GM23338 (cell line): ENCODE results near the gene PPP4R1. TPM values are rescaled to one million over a fixed set of nuclear protein-coding genes. Genes with fewer than 3 reads are reported as not detected.

Experiments used
- ATAC-seq: fragments of 200-7000 bp; cut with Tn5 transposase; 3 replicates; pipeline ENCODE4 v1.9.1; 2020
- DNase-seq: peaks from one replicate; pipeline ENCODE4 v3.0.0-alpha.2; 2015; ENCODE audit warnings: low spot score
- H2AFZ ChIP-seq: fragments of 200-600 bp; sonication (generic); 2 replicates; pipeline ENCODE4 v1.8.0; 2016; ENCODE audit warnings: antibody characterized with exemption, mild to moderate bottlenecking, moderate library complexity
- H3F3A ChIP-seq: fragments of 200-600 bp; sonication (generic); replicated peaks from 2 replicates; pipeline ENCODE4 v1.8.0; 2017; ENCODE audit warnings: antibody characterized with exemption, mixed run types, low read depth
- H3K27ac ChIP-seq: fragments of 200-600 bp; sonication (generic); 2 replicates; pipeline ENCODE4 v1.6.1; 2016; ENCODE audit warnings: low read depth
- H3K27me3 ChIP-seq: fragments of 200-600 bp; sonication (generic); 2 replicates; pipeline ENCODE4 v1.8.0; 2016; ENCODE audit warnings: mild to moderate bottlenecking, mixed run types, moderate library complexity; ENCODE audit not compliant: insufficient read depth
- H3K36me3 ChIP-seq: fragments of 200-600 bp; sonication (generic); 2 replicates; pipeline ENCODE4 v1.8.0; 2016; ENCODE audit warnings: mild to moderate bottlenecking; ENCODE audit not compliant: insufficient read depth
- H3K4me1 ChIP-seq: fragments of 200-600 bp; sonication (generic); 2 replicates; pipeline ENCODE4 v1.8.0; 2016; ENCODE audit warnings: mild to moderate bottlenecking, moderate library complexity; ENCODE audit not compliant: insufficient read depth
- H3K4me2 ChIP-seq: fragments of 200-600 bp; sonication (generic); 2 replicates; pipeline ENCODE4 v1.7.1; 2017; ENCODE audit warnings: mixed run types
- H3K4me3 ChIP-seq: fragments of 200-600 bp; sonication (generic); 2 replicates; pipeline ENCODE4 v1.6.1; 2016; ENCODE audit warnings: mixed run types
- H3K79me2 ChIP-seq: fragments of 200-600 bp; sonication (generic); replicated peaks from 2 replicates; pipeline ENCODE4 v1.8.0; 2017; ENCODE audit warnings: mild to moderate bottlenecking; ENCODE audit not compliant: insufficient read depth
- H3K9me2 ChIP-seq: fragments of 200-600 bp; sonication (generic); 2 replicates; pipeline ENCODE4 v1.8.0; 2017; ENCODE audit not compliant: insufficient read depth
- H4K20me1 ChIP-seq: fragments of 200-600 bp; sonication (generic); replicated peaks from 2 replicates; pipeline ENCODE4 v1.8.0; 2017; ENCODE audit warnings: mild to moderate bottlenecking; ENCODE audit not compliant: insufficient read depth
- H3K27ac Mint-ChIP-seq: 2 replicates; pipeline ENCODE4 v1.8.0; 2020; ENCODE audit warnings: inconsistent platforms, mild to moderate bottlenecking, moderate library complexity, mixed read lengths
- H3K27me3 Mint-ChIP-seq: 3 replicates; pipeline ENCODE4 v1.8.0; 2022; ENCODE audit warnings: low read depth, mild to moderate bottlenecking, moderate library complexity, mixed read lengths, inconsistent platforms; ENCODE audit not compliant: insufficient read depth, poor library complexity
- H3K36me3 Mint-ChIP-seq: 3 replicates; pipeline ENCODE4 v1.8.0; 2021; ENCODE audit warnings: low read depth, mild to moderate bottlenecking, inconsistent platforms, moderate library complexity, mixed read lengths
- H3K4me1 Mint-ChIP-seq: 3 replicates; pipeline ENCODE4 v1.8.0; 2020; ENCODE audit warnings: mild to moderate bottlenecking, inconsistent platforms, mixed read lengths
- H3K4me3 Mint-ChIP-seq: 3 replicates; pipeline ENCODE4 v1.8.0; 2021; ENCODE audit warnings: moderate library complexity, mild to moderate bottlenecking, inconsistent platforms, mixed read lengths
- H3K9me3 Mint-ChIP-seq: 3 replicates; pipeline ENCODE4 v1.8.0; 2020; ENCODE audit warnings: moderate library complexity, mild to moderate bottlenecking, inconsistent platforms, mixed read lengths
- CREB1 ChIP-seq: fragments of 250-450 bp; sonication (Bioruptor Pico); IDR thresholded peaks from 2 replicates; pipeline ENCODE4 v1.5.0; 2020; ENCODE audit warnings: low read depth, mild to moderate bottlenecking, moderate library complexity
- EZH2 ChIP-seq: fragments of 200-600 bp; sonication (generic); IDR thresholded peaks from one replicate; pipeline ENCODE4 v1.8.0; 2017; ENCODE audit warnings: antibody characterized with exemption, mild to moderate bottlenecking, low read depth; ENCODE audit not compliant: unreplicated experiment
- EZH2phosphoT487 ChIP-seq: fragments of 200-600 bp; sonication (generic); IDR thresholded peaks from one replicate; pipeline ENCODE4 v1.8.1; 2018; ENCODE audit warnings: antibody characterized with exemption; ENCODE audit not compliant: unreplicated experiment
- JUNB ChIP-seq: IDR thresholded peaks from one replicate; pipeline ENCODE4 v1.6.1; 2016; ENCODE audit warnings: antibody characterized with exemption; ENCODE audit not compliant: unreplicated experiment
- NANOG ChIP-seq: IDR thresholded peaks from 2 replicates; pipeline ENCODE4 v1.6.1; 2016; ENCODE audit warnings: antibody characterized with exemption, borderline replicate concordance
- POLR2AphosphoS5 ChIP-seq: IDR thresholded peaks from 2 replicates; pipeline ENCODE4 v1.6.1; 2016; ENCODE audit warnings: antibody characterized with exemption, low read depth
- STAT1 ChIP-seq: IDR thresholded peaks from one replicate; pipeline ENCODE4 v1.6.1; 2016; ENCODE audit warnings: antibody characterized with exemption; ENCODE audit not compliant: unreplicated experiment
- ZNF114 ChIP-seq: fragments of 250-450 bp; sonication (Bioruptor Pico); IDR thresholded peaks from 2 replicates; pipeline ENCODE4 v1.5.0; 2020; ENCODE audit warnings: mild to moderate bottlenecking, moderate library complexity
- ZNF331 ChIP-seq: fragments of 250-450 bp; sonication (Bioruptor Pico); IDR thresholded peaks from 2 replicates; pipeline ENCODE4 v1.5.0; 2020; ENCODE audit warnings: low read depth, mild to moderate bottlenecking, moderate library complexity
- polyA plus RNA-seq: library from polyadenylated mRNA; unstranded; fragments of >200 nt; fragmentation: Nextera tagmentation; extraction: Ambion mirVana; gene quantifications from 2 replicates; pipeline ENCODE4 v1.2.1, GENCODE V29; 2016
- total RNA-seq: library from RNA; depleted of rRNA; stranded (reverse); fragments of >200 nt; shearing (Covaris generic); gene quantifications from 2 replicates; pipeline ENCODE4 v1.2.3, GENCODE V29; 2014
- TF ChIP-seq, protein P1 (sequence below): fragments of 250-450 bp; sonication (Bioruptor Pico); IDR thresholded peaks from 2 replicates; pipeline ENCODE4 v1.5.0; 2020; ENCODE audit warnings: mild to moderate bottlenecking, moderate library complexity

The PPP4R1 gene
- total and polyA plus RNA-seq, 2 experiments from 2014 or later = 18.1 to 79.4 TPM

DNA sequence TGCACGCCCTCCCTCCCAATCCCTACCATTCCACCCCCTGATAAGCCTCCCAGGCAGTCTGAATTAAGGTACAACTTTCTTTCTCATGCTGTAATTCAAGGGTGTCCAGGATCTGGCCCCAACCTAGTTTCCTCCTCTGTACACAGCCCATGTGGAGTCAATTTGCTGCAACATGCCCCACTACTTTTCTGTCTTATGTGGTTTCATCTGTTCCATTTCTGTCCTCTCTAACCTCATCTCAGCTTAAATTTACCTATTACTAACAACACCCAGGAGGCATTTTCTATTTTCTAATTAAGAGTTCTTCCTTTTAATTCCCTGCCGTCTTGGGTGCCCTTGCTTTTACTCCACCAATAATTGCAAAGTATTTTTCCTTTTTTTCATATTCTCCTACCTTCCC lies 10.0 kb downstream of the PPP4R1 start (continued):
- TF ChIP-seq, protein P1, sequence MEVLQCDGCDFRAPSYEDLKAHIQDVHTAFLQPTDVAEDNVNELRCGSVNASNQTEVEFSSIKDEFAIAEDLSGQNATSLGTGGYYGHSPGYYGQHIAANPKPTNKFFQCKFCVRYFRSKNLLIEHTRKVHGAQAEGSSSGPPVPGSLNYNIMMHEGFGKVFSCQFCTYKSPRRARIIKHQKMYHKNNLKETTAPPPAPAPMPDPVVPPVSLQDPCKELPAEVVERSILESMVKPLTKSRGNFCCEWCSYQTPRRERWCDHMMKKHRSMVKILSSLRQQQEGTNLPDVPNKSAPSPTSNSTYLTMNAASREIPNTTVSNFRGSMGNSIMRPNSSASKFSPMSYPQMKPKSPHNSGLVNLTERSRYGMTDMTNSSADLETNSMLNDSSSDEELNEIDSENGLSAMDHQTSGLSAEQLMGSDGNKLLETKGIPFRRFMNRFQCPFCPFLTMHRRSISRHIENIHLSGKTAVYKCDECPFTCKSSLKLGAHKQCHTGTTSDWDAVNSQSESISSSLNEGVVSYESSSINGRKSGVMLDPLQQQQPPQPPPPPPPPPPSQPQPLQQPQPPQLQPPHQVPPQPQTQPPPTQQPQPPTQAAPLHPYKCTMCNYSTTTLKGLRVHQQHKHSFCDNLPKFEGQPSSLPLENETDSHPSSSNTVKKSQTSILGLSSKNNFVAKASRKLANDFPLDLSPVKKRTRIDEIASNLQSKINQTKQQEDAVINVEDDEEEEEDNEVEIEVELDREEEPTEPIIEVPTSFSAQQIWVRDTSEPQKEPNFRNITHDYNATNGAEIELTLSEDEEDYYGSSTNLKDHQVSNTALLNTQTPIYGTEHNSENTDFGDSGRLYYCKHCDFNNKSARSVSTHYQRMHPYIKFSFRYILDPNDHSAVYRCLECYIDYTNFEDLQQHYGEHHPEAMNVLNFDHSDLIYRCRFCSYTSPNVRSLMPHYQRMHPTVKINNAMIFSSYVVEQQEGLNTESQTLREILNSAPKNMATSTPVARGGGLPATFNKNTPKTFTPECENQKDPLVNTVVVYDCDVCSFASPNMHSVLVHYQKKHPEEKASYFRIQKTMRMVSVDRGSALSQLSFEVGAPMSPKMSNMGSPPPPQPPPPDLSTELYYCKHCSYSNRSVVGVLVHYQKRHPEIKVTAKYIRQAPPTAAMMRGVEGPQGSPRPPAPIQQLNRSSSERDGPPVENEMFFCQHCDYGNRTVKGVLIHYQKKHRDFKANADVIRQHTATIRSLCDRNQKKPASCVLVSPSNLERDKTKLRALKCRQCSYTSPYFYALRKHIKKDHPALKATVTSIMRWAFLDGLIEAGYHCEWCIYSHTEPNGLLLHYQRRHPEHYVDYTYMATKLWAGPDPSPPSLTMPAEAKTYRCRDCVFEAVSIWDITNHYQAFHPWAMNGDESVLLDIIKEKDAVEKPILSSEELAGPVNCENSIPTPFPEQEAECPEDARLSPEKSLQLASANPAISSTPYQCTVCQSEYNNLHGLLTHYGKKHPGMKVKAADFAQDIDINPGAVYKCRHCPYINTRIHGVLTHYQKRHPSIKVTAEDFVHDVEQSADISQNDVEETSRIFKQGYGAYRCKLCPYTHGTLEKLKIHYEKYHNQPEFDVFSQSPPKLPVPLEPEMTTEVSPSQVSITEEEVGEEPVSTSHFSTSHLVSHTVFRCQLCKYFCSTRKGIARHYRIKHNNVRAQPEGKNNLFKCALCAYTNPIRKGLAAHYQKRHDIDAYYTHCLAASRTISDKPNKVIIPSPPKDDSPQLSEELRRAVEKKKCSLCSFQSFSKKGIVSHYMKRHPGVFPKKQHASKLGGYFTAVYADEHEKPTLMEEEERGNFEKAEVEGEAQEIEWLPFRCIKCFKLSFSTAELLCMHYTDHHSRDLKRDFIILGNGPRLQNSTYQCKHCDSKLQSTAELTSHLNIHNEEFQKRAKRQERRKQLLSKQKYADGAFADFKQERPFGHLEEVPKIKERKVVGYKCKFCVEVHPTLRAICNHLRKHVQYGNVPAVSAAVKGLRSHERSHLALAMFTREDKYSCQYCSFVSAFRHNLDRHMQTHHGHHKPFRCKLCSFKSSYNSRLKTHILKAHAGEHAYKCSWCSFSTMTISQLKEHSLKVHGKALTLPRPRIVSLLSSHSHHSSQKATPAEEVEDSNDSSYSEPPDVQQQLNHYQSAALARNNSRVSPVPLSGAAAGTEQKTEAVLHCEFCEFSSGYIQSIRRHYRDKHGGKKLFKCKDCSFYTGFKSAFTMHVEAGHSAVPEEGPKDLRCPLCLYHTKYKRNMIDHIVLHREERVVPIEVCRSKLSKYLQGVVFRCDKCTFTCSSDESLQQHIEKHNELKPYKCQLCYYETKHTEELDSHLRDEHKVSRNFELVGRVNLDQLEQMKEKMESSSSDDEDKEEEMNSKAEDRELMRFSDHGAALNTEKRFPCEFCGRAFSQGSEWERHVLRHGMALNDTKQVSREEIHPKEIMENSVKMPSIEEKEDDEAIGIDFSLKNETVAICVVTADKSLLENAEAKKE = no peak
- TF ChIP-seq POLR2AphosphoS5 (no peak), ZNF114 (CRISPR knock-in tag) (no peak), ZNF331 (CRISPR knock-in tag) (no peak), NANOG (no peak), EZH2phosphoT487 (no peak)

DNA sequence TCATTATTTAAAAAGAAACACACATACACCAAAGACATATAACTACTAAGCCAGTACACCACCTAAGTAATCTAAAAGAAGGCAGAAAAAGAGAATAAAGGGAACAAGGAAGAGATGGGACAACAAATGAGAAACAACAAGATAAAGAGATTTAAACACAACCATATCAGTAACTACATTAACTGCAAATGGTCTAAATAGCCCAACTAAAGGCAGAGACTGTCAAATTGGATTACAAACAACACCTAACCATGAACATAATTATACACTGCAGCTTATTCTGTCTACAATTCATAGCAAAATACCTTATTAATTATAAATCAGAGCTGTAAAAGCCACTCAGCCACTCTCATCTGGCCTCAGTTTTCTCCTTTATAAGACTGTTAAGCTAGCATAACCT lies 15.0 kb downstream of the PPP4R1 start:
- H4K20me1 ChIP-seq = 0 out of 2 replicates have a peak, but pooled peaks cover 6% of the 10 kb centered on the region
- TF ChIP-seq CREB1 (CRISPR knock-in tag) (no peak), POLR2AphosphoS5 (no peak), EZH2phosphoT487 (no peak), EZH2 (no peak), ZNF331 (CRISPR knock-in tag) (no peak), JUNB (no peak), STAT1 (no peak)
- TF ChIP-seq, protein P1 = no peak

More for the DNA sequence above, 15.0 kb downstream of the PPP4R1 start:
- no peaks in the 10 kb centered on the region for H3K27me3 ChIP-seq
- ATAC-seq = no peak
- DNase-seq = no peak
- Mint-ChIP-seq H3K9me3 (peaks cover 22% of the 10 kb centered on the region), H3K4me1 (0 out of 3 replicates have a peak, but pooled peaks cover 3% of the 10 kb centered on the region), H3K36me3 (peaks cover 48% of the 10 kb centered on the region), H3K27me3 (peaks cover 2% of the 10 kb centered on the region), H3K27ac (no peak overlapping the region), H3K4me3 (no peak overlapping the region)
- H3F3A ChIP-seq = no peaks in the 10 kb centered on the region
- no peaks in the 10 kb centered on the region for H3K9me2 ChIP-seq
- H3K79me2 ChIP-seq = peaks cover 99% of the 10 kb centered on the region
- H3K4me2 ChIP-seq = no peak overlapping the region
- H3K36me3 ChIP-seq = no peaks in the 10 kb centered on the region
- no peak overlapping the region for H2AFZ ChIP-seq
- H3K4me1 ChIP-seq = no peaks in the 10 kb centered on the region
- H3K4me3 ChIP-seq = no peak overlapping the region
- no peak overlapping the region for H3K27ac ChIP-seq
